HPDE6-E6E7 (cell line): Measurements from ENCODE around the gene SUSD2.
"Not testable (repeated sequence)": the region's sequence is repeated elsewhere in the genome, so short reads cannot be mapped to it uniquely, and the experiment has no call there.

Source experiments
- DNase-seq: peaks from one replicate; pipeline ENCODE4 v3.0.0; 2011; ENCODE audit warnings: missing footprints; ENCODE audit errors: extremely low spot score

SUSD2 gene

GRCh38 chr22:24181088-24181995, at the start of gene SUSD2:
SUSD2 (plus strand) TSS chr22:24181487; CDS start chr22:24181520, 33 bp downstream.
- no peak for DNase-seq

GRCh38 chr22:24133187-24133965, 47.9 kb upstream of the SUSD2 start:
- DNase-seq = no peak

GRCh38 chr22:24134090-24134846, 47.0 kb upstream of the SUSD2 start:
- no peak for DNase-seq

- DNase-seq = not testable (repeated sequence)
These were observed 44.8 kb upstream of the SUSD2 start for GRCh38 chr22:24136533-24136932.

- no peak for DNase-seq
These were observed 43.7 kb upstream of the SUSD2 start for GRCh38 chr22:24137595-24137994.

GRCh38 chr22:24138649-24139420, 42.5 kb upstream of the SUSD2 start:
- no peak for DNase-seq

- DNase-seq = no peak
These were observed 40.9 kb upstream of the SUSD2 start for GRCh38 chr22:24140357-24140756.

- DNase-seq = peak; percentile 54
These were observed 39.7 kb upstream of the SUSD2 start for GRCh38 chr22:24141586-24141985.

GRCh38 chr22:24142241-24142640, 39.0 kb upstream of the SUSD2 start:
- no peak for DNase-seq

GRCh38 chr22:24142831-24143230, 38.5 kb upstream of the SUSD2 start:
- DNase-seq = no peak

- DNase-seq = no peak
These were observed 37.1 kb upstream of the SUSD2 start for GRCh38 chr22:24144056-24144777.

GRCh38 chr22:24144778-24145085, 36.6 kb upstream of the SUSD2 start:
- no peak for DNase-seq

GRCh38 chr22:24145446-24146193, 35.7 kb upstream of the SUSD2 start:
- DNase-seq = no peak

GRCh38 chr22:24146194-24146616, 35.1 kb upstream of the SUSD2 start:
- DNase-seq = peak; percentile 34

- no peak for DNase-seq
These were observed 34.4 kb upstream of the SUSD2 start for GRCh38 chr22:24146791-24147353.

GRCh38 chr22:24147666-24148065, 33.6 kb upstream of the SUSD2 start:
- DNase-seq = no peak

GRCh38 chr22:24148266-24149197, 32.8 kb upstream of the SUSD2 start:
- no peak for DNase-seq

- no peak for DNase-seq
These were observed 32.1 kb upstream of the SUSD2 start for GRCh38 chr22:24149198-24149590.

- DNase-seq = no peak
These were observed 27.9 kb upstream of the SUSD2 start for GRCh38 chr22:24153353-24153752.
